ENCODE results near the gene MTOR. TPM values are rescaled to one million over a fixed set of nuclear protein-coding genes. Genes with fewer than 3 reads are reported as not detected.
"Not testable (repeated sequence)": the region's sequence is repeated elsewhere in the genome, so short reads cannot be mapped to it uniquely, and the experiment has no call there.

MTOR gene
- total RNA-seq, 1 donor from 2014 or later = 66.3 TPM

GRCh38 chr1:11184973-11185372 is 77.4 kb downstream of the MTOR start:
- H3K27me3 Mint-ChIP-seq = no peaks in the 10 kb centered on the region
- H3K27ac Mint-ChIP-seq = peak overlapping the region; percentile 67
- DNase-seq (ENCODE audit: low spot score, unreplicated experiment) = no peak
- H3K4me3 Mint-ChIP-seq (ENCODE audit: low read depth) = no peak overlapping the region
- peaks cover 2% of the 10 kb centered on the region for H3K4me1 Mint-ChIP-seq (ENCODE audit: low read depth)
- no peak for TF ChIP-seq CTCF (IDR thresholded peaks at IDR 0.05; ENCODE audit: unreplicated experiment)
- H3K9me3 Mint-ChIP-seq (ENCODE audit: low read depth) = no peaks in the 10 kb centered on the region
- peaks cover 11% of the 10 kb centered on the region for H3K36me3 Mint-ChIP-seq (ENCODE audit: insufficient read depth)

- Mint-ChIP-seq H3K27me3 (no peaks in the 10 kb centered on the region), H3K4me1 (ENCODE audit: low read depth) (peaks cover 22% of the 10 kb centered on the region), H3K4me3 (ENCODE audit: low read depth) (no peak overlapping the region), H3K36me3 (ENCODE audit: insufficient read depth) (peaks cover 11% of the 10 kb centered on the region), H3K27ac (no peak overlapping the region), H3K9me3 (ENCODE audit: low read depth) (no peaks in the 10 kb centered on the region)
- DNase-seq (ENCODE audit: low spot score, unreplicated experiment) = no peak
- TF ChIP-seq CTCF (IDR thresholded peaks at IDR 0.05; ENCODE audit: unreplicated experiment) = no peak
Measured at GRCh38 chr1:11182884-11183283, 79.5 kb downstream of the MTOR start.

DNA sequence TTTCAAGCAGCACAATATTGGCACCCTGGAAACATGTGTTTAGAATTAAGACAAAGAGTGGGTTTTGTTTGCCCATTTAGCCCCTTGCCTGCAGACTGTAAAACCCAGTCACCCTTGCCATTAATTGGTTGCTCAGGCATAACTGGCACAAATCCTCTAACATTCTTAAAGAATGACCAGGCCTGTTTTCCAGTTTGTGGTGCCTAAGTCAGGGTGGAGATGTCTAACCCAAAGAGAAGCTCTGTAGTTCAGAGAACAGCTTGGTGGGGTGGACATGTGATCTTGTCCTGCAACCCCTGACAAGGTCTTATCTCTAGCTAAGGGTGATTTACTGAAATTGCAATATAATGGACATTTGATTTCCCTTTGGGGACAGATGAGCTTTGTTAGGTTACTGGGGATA is 82.0 kb downstream of the MTOR start:
- Mint-ChIP-seq H3K36me3 (ENCODE audit: insufficient read depth) (peaks cover 12% of the 10 kb centered on the region), H3K27me3 (peaks cover 4% of the 10 kb centered on the region), H3K9me3 (ENCODE audit: low read depth) (no peaks in the 10 kb centered on the region), H3K4me1 (ENCODE audit: low read depth) (peaks cover 22% of the 10 kb centered on the region), H3K4me3 (ENCODE audit: low read depth) (no peak overlapping the region), H3K27ac (no peak overlapping the region)
- DNase-seq (ENCODE audit: low spot score, unreplicated experiment) = no peak
- TF ChIP-seq CTCF (IDR thresholded peaks at IDR 0.05; ENCODE audit: unreplicated experiment) = no peak

GRCh38 chr1:11179749-11180148 is 82.6 kb downstream of the MTOR start:
- not testable (repeated sequence) for H3K27me3 Mint-ChIP-seq; H3K4me3 Mint-ChIP-seq (ENCODE audit: low read depth); H3K27ac Mint-ChIP-seq; H3K9me3 Mint-ChIP-seq (ENCODE audit: low read depth); H3K36me3 Mint-ChIP-seq (ENCODE audit: insufficient read depth); DNase-seq (ENCODE audit: low spot score, unreplicated experiment)
- peaks cover 22% of the 10 kb centered on the region for H3K4me1 Mint-ChIP-seq (ENCODE audit: low read depth)

- H3K36me3 Mint-ChIP-seq (ENCODE audit: insufficient read depth) = peaks cover 8% of the 10 kb centered on the region
- H3K9me3 Mint-ChIP-seq (ENCODE audit: low read depth) = no peaks in the 10 kb centered on the region
- DNase-seq (ENCODE audit: low spot score, unreplicated experiment) = no peak
- H3K4me3 Mint-ChIP-seq (ENCODE audit: low read depth) = no peak overlapping the region
- peaks cover 22% of the 10 kb centered on the region for H3K4me1 Mint-ChIP-seq (ENCODE audit: low read depth)
- TF ChIP-seq CTCF (IDR thresholded peaks at IDR 0.05; ENCODE audit: unreplicated experiment) = no peak
- peaks cover 4% of the 10 kb centered on the region for H3K27me3 Mint-ChIP-seq
- H3K27ac Mint-ChIP-seq = no peak overlapping the region
Measured at GRCh38 chr1:11179125-11179524, 83.2 kb downstream of the MTOR start.

Data from progenitor cell of endocrine pancreas (in vitro differentiated cells).